Activated T-helper 2 cell treated with anti-CD3 and anti-CD28 coated beads, Interferon-gamma antibody, Interleukin-2, Interleukin-4, amounts not matched to agents 10 μg/mL and 5 μg/mL and 100 μg/mL, durations not matched to agents 14 hours and 24 hours and 36 hours (primary cell): Measurements from ENCODE around the gene TICAM2. TPM values are rescaled to one million over a fixed set of nuclear protein-coding genes. Genes with fewer than 3 reads are reported as not detected.

Experiments
- DNase-seq: peaks from one replicate; pipeline ENCODE4 v3.0.0; 2021; ENCODE audit warnings: low spot score
- H3K27ac Mint-ChIP-seq: one replicate; pipeline ENCODE4 v1.8.0; 2021; ENCODE audit warnings: mixed read lengths
- H3K27me3 Mint-ChIP-seq: one replicate; pipeline ENCODE4 v1.8.0; 2021; ENCODE audit warnings: low read depth, mixed read lengths
- H3K36me3 Mint-ChIP-seq: one replicate; pipeline ENCODE4 v1.8.0; 2021; ENCODE audit warnings: low read depth, mixed read lengths
- H3K4me1 Mint-ChIP-seq: one replicate; pipeline ENCODE4 v1.8.0; 2021; ENCODE audit warnings: low read depth, mixed read lengths
- H3K4me3 Mint-ChIP-seq: one replicate; pipeline ENCODE4 v1.8.0; 2021; ENCODE audit warnings: low read depth, mild to moderate bottlenecking, moderate library complexity, mixed read lengths
- H3K9me3 Mint-ChIP-seq: one replicate; pipeline ENCODE4 v1.8.0; 2021; ENCODE audit warnings: mixed read lengths
- intact Hi-C: fragments of 100-400 bp; cut with micrococcal nuclease; formaldehyde crosslinking; loops from one replicate; pipeline ENCODE4 v1.15.1; 2023
- total RNA-seq: library from RNA; stranded (reverse); gene quantifications from 2 replicates; pipeline ENCODE4 v1.2.3, GENCODE V29; 2022

Gene TICAM2
- total RNA-seq, 1 donor from 2014 or later, result not detected

DNA sequence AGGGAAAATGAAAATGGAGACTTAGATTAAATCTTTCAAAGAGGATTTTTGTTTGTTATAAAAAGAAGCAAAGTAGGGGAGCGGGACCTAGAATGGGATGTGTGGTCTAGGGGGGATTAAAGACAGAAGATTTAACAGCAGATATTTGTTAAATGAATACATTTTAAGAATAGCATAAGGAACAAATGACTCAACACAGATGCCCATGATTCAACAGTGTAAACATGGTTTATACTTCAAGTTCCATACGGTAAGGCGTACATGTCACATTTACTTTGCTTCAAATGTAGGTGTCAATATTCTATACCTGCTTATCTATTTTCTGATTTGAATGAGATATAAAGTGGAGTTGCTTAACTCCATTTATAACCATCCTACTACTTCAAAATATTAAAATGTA is 1.5 kb downstream of the TICAM2 start:
- no peak for DNase-seq
- no peaks in the 10 kb centered on the region for H3K9me3 Mint-ChIP-seq
- no peak overlapping the region for H3K27ac Mint-ChIP-seq
- peaks cover 22% of the 10 kb centered on the region for H3K4me1 Mint-ChIP-seq
- peaks cover 34% of the 10 kb centered on the region for H3K36me3 Mint-ChIP-seq
- peak overlapping the region; percentile 14 for H3K4me3 Mint-ChIP-seq
- H3K27me3 Mint-ChIP-seq, result peaks cover 12% of the 10 kb centered on the region
- intact Hi-C loops, result loop anchor here (1.0 kb wide), 3 partner anchors 26 to 139 kb away; partner anchors contain the start of genes FEM1C and TMED7

DNA sequence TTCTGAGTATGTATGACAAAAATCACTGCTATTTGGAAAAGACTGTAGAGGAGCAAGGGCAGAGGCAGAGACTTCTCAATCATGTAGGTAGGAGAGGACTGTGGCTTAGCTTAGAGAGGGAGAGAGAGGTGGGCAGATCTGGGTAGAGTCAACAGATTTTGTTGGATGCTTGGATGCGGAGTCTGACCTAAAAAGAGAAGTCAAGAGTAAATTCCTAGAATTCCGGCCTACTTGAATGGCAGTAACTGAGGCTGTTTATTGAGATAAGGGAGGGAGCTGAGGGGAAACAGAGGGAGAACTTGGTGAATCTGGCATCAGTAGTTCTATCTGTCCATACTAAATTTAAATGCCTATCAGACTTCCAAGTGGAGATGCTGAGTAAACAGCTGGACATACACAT is 2.4 kb downstream of the TICAM2 start:
- intact Hi-C loops, result no loop called here
- DNase-seq, result no peak
- Mint-ChIP-seq H3K4me3 (no peak overlapping the region), H3K9me3 (no peaks in the 10 kb centered on the region), H3K36me3 (peaks cover 26% of the 10 kb centered on the region), H3K27ac (no peak overlapping the region), H3K4me1 (peaks cover 22% of the 10 kb centered on the region), H3K27me3 (peaks cover 20% of the 10 kb centered on the region)

DNA sequence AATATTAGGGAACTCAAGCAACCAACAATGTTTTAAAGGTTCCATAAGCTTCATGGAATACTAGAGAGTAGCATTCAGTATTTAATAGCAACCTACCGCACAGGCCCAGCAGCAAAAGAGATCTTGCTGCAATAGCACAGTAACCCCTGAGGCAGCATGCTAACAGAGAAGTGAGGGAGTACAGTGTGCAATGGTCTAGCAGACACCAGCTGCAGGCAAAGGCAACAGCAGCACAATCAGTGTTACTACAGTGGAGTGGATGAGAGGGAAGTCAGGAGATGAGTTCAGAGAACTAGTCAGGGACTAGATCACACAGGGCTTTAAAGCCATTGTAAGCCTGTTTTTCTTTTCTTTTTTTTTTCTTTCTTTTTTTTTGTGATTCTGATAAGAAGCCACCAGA is 2.8 kb downstream of the TICAM2 start:
- peaks cover 22% of the 10 kb centered on the region for H3K27me3 Mint-ChIP-seq
- H3K9me3 Mint-ChIP-seq, result no peaks in the 10 kb centered on the region
- peaks cover 25% of the 10 kb centered on the region for H3K36me3 Mint-ChIP-seq
- H3K4me1 Mint-ChIP-seq, result peaks cover 22% of the 10 kb centered on the region
- DNase-seq, result no peak
- no peak overlapping the region for H3K4me3 Mint-ChIP-seq
- H3K27ac Mint-ChIP-seq, result no peak overlapping the region
- intact Hi-C loops, result no loop called here

DNA sequence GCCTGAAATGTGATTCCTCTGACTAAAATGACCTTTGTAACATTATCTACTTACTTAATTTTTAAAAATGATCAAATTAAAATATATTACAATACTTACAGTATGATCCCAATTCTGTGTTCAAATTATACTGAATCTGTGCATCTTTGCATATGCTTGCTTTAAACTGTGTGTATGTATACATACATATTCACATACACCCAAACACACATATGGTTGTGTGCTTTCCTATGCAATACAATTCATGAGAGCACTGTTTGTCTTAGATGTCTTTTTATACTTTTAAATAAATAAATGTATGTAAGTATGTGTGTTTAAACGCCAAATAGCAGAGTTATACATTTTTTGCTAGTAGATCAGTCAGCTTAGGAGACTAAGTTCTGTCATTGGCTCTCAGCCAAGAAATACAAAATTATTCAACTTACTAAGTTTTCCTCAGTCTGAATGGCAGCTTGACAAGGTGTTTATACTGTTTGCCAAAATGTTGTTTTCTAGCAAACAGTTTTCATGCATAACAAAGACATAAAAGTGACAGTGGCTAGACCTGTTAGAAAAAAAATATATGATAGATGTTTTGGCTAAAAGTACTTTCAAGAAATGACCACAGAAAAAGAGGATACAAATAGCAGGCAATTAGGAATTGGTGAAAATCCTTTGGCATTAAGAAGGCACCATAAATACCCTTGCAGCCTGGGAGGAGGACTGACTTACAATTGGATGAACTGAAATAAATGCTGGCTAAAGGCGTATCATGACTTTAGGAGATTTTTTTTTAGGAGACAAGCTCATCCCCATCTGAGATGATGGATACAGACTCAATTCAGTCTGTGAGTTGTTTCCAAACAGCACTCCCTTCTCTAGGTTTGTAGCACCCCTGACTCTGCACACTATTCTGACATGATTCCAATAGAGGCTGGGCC is 7.9 kb downstream of the TICAM2 start:
- H3K4me3 Mint-ChIP-seq, result no peak overlapping the region
- no peak overlapping the region for H3K27ac Mint-ChIP-seq
- intact Hi-C loops, result no loop called here
- no peak for DNase-seq
- H3K36me3 Mint-ChIP-seq, result peaks cover under 1% of the 10 kb centered on the region
- H3K27me3 Mint-ChIP-seq, result peaks cover 26% of the 10 kb centered on the region
- peaks cover under 1% of the 10 kb centered on the region for H3K4me1 Mint-ChIP-seq
- no peaks in the 10 kb centered on the region for H3K9me3 Mint-ChIP-seq

DNA sequence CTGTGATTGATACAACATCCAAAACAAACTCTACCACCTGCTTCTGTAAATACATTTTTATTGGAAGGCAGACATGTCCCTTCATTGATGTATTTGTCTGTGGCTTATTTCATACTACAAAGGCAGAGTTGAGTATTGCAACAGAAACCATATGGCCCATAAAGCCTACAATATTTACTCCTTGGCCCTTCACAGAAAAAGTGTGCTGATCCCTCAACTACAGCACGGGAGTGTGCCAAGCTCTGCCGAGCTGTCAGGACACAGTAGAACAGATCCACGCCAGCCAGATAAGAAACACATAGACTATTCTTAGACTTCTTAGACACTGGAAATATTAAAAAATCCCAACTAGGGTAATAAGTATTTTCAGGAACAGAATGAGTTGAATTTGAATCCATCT is 13.2 kb downstream of the TICAM2 start:
- Mint-ChIP-seq H3K27ac (no peak overlapping the region), H3K4me1 (no peaks in the 10 kb centered on the region), H3K27me3 (peaks cover 10% of the 10 kb centered on the region), H3K4me3 (no peak overlapping the region), H3K36me3 (no peaks in the 10 kb centered on the region), H3K9me3 (no peaks in the 10 kb centered on the region)
- DNase-seq, result no peak
- intact Hi-C loops, result loop anchor here (5.0 kb wide), 1 partner anchor 202 kb away; no protein-coding TSS in a partner anchor

DNA sequence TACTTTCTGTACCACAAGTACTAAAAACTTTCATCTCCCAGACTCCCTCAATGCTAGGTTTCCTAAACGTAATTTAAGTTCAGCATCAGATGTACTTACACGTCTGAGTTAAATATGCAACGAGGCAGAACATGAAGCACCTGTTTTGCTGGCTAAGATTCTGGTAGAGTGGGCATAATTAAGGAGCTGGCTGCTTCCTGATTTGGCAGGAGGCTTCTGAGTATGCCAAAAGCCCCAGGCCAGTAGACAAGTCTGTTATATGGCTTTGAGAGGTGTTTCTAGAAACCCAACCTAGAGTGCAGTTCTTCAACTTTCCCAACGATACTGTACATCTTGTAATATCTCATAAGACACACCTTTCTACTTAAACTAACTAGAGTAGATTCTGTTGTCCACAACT is 13.6 kb downstream of the TICAM2 start:
- peaks cover 9% of the 10 kb centered on the region for H3K27me3 Mint-ChIP-seq
- no peaks in the 10 kb centered on the region for H3K9me3 Mint-ChIP-seq
- H3K4me3 Mint-ChIP-seq, result no peak overlapping the region
- H3K36me3 Mint-ChIP-seq, result no peaks in the 10 kb centered on the region
- DNase-seq, result no peak
- H3K4me1 Mint-ChIP-seq, result no peaks in the 10 kb centered on the region
- no peak overlapping the region for H3K27ac Mint-ChIP-seq
- intact Hi-C loops, result loop anchor here (5.0 kb wide), 1 partner anchor 201 kb away; no protein-coding TSS in a partner anchor

DNA sequence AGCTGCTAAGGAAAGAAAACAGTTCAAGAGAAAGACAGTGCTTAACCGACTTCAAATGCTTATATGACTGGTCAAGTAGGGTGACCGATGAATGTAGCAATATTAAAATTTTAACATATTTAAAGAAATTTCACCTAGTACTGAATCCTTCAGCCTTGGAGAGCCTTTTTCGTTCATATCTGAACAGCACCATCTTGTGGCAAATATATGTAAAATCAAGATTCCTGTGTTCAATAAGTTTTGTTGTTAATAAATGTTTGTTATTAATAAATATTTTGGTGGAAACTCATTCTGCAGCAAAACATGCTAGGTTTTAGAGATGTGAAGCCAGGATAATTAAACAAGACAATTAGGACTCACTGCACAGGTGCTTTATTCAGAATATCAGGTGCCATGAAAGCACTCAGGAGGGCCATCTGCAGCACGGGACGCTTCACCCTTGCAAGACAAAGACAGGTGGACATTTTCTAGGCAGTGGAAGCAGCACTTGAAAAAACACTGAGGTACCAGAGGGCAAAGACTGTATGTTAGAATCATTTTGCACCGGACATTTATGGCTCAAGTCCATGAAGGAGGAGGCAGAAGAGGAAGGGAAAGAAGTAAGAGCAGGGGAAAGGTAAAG is 15.6 kb downstream of the TICAM2 start:
- Mint-ChIP-seq H3K4me3 (no peak overlapping the region), H3K9me3 (no peaks in the 10 kb centered on the region), H3K36me3 (no peaks in the 10 kb centered on the region), H3K27ac (no peak overlapping the region), H3K27me3 (peaks cover 15% of the 10 kb centered on the region), H3K4me1 (no peaks in the 10 kb centered on the region)
- intact Hi-C loops, result loop anchor here (1.0 to 5.0 kb wide), 2 partner anchors 199 to 277 kb away; no protein-coding TSS in a partner anchor
- no peak for DNase-seq

DNA sequence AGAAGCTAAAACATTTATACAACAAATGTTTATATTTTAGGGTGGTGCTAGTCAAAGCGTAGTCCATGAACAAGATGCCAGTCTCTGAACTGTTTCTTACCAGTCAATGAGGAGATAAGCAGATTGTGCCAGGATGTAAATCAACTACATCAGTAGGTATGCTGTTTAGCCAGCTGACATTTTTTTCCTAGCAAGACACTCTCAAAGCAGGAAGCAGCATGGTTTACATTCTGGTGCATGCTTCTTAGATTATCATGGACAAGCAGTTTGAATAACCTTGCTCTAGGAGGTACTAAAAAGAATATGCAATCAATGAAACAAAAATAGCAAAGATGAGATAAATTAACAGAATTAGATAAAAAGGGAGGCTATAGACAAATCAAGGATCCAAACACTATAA is 17.0 kb downstream of the TICAM2 start:
- H3K4me1 Mint-ChIP-seq, result no peaks in the 10 kb centered on the region
- intact Hi-C loops, result loop anchor here (5.0 kb wide), 1 partner anchor 198 kb away; no protein-coding TSS in a partner anchor
- peaks cover 10% of the 10 kb centered on the region for H3K27me3 Mint-ChIP-seq
- no peak for DNase-seq
- H3K4me3 Mint-ChIP-seq, result no peak overlapping the region
- H3K27ac Mint-ChIP-seq, result no peak overlapping the region
- no peaks in the 10 kb centered on the region for H3K36me3 Mint-ChIP-seq
- H3K9me3 Mint-ChIP-seq, result no peaks in the 10 kb centered on the region

DNA sequence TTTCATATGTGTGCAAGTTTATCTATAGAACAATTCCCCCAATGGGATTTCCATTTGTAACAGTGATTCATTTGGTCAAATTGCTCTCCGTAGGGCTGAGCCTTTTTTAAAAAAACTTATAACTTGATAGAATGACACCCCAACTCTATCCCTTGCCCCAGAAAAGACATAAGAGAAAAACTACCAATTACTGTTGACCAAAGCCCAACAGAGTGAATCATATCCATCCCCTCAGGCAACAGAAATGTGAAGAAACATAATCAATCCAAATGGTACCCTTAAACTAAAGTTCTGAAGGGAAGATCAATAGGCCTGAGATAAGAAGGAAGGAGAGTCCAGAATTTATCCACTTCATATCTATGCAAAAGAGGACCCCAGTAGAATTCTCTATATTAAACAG is 17.8 kb downstream of the TICAM2 start:
- Mint-ChIP-seq H3K27me3 (peaks cover 10% of the 10 kb centered on the region), H3K9me3 (no peaks in the 10 kb centered on the region), H3K27ac (no peak overlapping the region), H3K36me3 (no peaks in the 10 kb centered on the region), H3K4me3 (no peak overlapping the region), H3K4me1 (no peaks in the 10 kb centered on the region)
- intact Hi-C loops, result no loop called here
- DNase-seq, result no peak

DNA sequence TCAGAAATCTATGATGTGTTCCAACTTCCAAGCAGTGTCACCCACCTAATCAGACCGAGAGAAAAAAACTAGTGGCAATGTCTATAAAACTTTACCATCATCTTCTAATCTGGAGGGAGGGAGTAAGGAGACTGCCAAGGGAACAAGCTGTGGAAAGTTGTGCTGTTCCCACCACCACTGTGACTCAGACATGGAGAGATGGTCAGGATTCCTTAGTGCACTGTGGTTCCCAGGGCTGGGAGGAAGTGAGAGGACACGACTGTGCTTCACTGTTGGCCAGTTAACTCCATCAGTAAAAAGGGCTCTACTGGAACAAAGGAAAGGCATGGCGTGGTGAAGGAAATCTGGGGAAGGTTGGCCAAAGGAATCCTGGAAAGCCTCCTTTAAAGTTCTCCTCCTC is 18.8 kb downstream of the TICAM2 start:
- no peak for DNase-seq
- no peaks in the 10 kb centered on the region for H3K36me3 Mint-ChIP-seq

DNA sequence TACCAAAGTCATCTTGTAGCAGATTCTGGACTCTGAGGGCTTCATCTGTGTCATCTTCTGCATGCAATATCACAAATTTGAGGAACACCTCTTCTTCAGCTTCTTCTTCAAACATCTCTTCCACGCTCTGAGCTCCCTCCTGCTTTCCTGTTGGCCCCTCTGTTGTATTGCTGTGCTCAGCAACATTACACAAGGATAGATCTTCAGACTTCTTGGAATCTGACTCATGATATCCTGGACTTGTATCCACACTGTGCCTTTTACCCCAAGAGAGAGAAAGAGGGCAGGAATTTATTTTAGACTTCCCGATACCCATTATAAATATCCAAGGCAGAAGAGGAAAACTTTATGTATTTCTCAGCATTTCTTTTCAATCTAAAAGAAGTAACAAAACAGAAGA is 21.3 kb downstream of the TICAM2 start:
- DNase-seq, result no peak
- H3K36me3 Mint-ChIP-seq, result no peaks in the 10 kb centered on the region
- intact Hi-C loops, result no loop called here

More for the DNA sequence above, 18.8 kb downstream of the TICAM2 start:
- intact Hi-C loops, result no loop called here
- no peaks in the 10 kb centered on the region for H3K4me1 Mint-ChIP-seq
- H3K9me3 Mint-ChIP-seq, result no peaks in the 10 kb centered on the region
- no peak overlapping the region for H3K4me3 Mint-ChIP-seq
- H3K27ac Mint-ChIP-seq, result no peak overlapping the region
- H3K27me3 Mint-ChIP-seq, result peaks cover 10% of the 10 kb centered on the region

DNA sequence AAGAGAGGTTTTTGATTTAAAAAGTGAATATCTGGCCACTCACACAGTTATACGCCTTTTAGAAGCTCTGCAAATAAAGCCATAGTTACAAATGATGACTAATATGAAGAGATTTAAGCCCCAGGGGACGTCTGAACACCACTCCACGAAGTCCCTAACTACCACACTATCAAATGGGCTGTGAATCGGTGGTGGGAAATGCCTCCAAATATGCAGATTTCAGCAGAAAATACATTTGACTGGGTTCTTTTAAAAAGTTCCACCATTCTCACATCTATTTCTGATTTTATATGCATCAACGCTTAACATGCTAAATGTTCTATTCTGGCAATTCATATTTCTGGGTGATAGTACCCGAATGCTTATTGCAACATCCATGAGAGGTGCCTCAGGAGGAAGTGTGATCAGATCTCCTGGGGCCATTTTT is 22.5 kb downstream of the TICAM2 start:
- Mint-ChIP-seq H3K4me3 (no peak overlapping the region), H3K36me3 (no peaks in the 10 kb centered on the region), H3K9me3 (no peaks in the 10 kb centered on the region), H3K27me3 (peaks cover 12% of the 10 kb centered on the region), H3K4me1 (no peaks in the 10 kb centered on the region), H3K27ac (no peak overlapping the region)
- intact Hi-C loops, result no loop called here
- no peak for DNase-seq

More for the DNA sequence above, 21.3 kb downstream of the TICAM2 start:
- no peak overlapping the region for H3K27ac Mint-ChIP-seq
- H3K4me1 Mint-ChIP-seq, result no peaks in the 10 kb centered on the region
- no peak overlapping the region for H3K4me3 Mint-ChIP-seq
- peaks cover 10% of the 10 kb centered on the region for H3K27me3 Mint-ChIP-seq
- H3K9me3 Mint-ChIP-seq, result no peaks in the 10 kb centered on the region

DNA sequence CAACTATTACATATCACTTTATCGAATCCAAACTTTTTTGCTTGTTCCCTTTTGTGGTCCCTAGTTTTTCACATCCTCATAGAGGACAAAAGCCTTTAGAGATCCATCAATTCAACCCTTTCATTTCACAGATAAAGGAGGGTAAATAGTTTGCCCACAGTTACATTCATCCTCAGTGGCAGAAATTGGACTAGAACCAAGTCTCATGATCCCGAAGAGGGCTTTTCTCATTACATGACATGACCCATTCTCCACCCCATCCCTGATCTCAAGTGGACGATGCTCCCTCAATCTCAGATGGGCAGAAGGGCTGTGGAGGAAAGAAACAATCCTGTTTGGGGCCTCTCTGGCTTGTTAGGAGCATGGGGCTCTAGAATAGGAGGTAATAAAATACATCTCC is 23.1 kb downstream of the TICAM2 start:
- no peak for DNase-seq
- H3K4me3 Mint-ChIP-seq, result no peak overlapping the region
- intact Hi-C loops, result no loop called here
- H3K27me3 Mint-ChIP-seq, result peaks cover 14% of the 10 kb centered on the region
- H3K4me1 Mint-ChIP-seq, result no peaks in the 10 kb centered on the region
- H3K9me3 Mint-ChIP-seq, result no peaks in the 10 kb centered on the region
- H3K36me3 Mint-ChIP-seq, result no peaks in the 10 kb centered on the region
- no peak overlapping the region for H3K27ac Mint-ChIP-seq
